ENCODE results near the gene OR4D1.

DNA sequence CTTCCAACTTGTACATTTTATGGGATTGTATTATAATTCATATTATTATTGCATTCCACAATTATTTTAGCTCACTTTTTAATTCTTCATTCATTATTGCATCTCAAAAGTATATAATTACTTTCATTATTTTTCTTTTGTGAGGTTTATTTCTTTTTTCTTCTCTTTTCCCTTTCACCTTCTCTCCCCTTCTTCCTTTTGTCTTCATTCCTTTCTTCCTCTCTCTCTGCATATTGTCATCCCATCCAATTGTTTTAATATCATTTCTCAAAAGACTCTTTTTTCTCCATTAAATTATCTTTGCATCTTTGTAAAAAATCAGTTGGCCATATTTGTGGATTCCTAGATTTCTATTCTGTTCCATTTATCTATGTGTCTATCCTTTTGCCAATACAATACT lies 47.7 kb upstream of the OR4D1 start:
- TF ChIP-seq, protein P1, sequence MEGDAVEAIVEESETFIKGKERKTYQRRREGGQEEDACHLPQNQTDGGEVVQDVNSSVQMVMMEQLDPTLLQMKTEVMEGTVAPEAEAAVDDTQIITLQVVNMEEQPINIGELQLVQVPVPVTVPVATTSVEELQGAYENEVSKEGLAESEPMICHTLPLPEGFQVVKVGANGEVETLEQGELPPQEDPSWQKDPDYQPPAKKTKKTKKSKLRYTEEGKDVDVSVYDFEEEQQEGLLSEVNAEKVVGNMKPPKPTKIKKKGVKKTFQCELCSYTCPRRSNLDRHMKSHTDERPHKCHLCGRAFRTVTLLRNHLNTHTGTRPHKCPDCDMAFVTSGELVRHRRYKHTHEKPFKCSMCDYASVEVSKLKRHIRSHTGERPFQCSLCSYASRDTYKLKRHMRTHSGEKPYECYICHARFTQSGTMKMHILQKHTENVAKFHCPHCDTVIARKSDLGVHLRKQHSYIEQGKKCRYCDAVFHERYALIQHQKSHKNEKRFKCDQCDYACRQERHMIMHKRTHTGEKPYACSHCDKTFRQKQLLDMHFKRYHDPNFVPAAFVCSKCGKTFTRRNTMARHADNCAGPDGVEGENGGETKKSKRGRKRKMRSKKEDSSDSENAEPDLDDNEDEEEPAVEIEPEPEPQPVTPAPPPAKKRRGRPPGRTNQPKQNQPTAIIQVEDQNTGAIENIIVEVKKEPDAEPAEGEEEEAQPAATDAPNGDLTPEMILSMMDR (conservative IDR thresholded peaks at IDR 0.05 in 1 of 2, IDR thresholded peaks at IDR 0.05 in 1 of 2; ENCODE audit: low read depth in 1 of 2, low read length in 2 of 2) = no peak
- no peak for TF ChIP-seq EZH2 (IDR thresholded peaks at IDR 0.05; ENCODE audit: low read length, missing control alignments)

Data from fibroblast of lung (primary cell).